K562 (cell line): ENCODE measurements around the gene GALNT18. TPM values are rescaled to one million over a fixed set of nuclear protein-coding genes. Genes with fewer than 3 reads are reported as not detected.

Experiments
- HEY1 ChIP-seq: fragments of 250-450 bp; sonication (Bioruptor Pico); IDR thresholded peaks from 2 replicates; pipeline ENCODE4 v1.5.0; 2020; ENCODE audit warnings: mild to moderate bottlenecking, moderate library complexity, borderline replicate concordance
- ILF3 ChIP-seq: fragments of 450-650 bp; IDR thresholded peaks from 2 replicates; pipeline ENCODE4 v1.6.1; 2018; ENCODE audit warnings: antibody characterized with exemption, mild to moderate bottlenecking, moderate library complexity, borderline replicate concordance
- RNF219 ChIP-seq: fragments of 250-450 bp; sonication (Bioruptor Pico); IDR thresholded peaks from 2 replicates; pipeline ENCODE4 v1.5.0; 2022; ENCODE audit warnings: mild to moderate bottlenecking
- polyA plus RNA-seq, 8 experiments: library from polyadenylated mRNA; depleted of rRNA in 4 of 8; stranded (reverse) in 5 of 8; unstranded in 3 of 8; fragments of >200 nt; fragmentation: Nextera tagmentation in 2 of 8; fragmentation: Illumina TruSeq in 1 of 8; extraction: Ambion mirVana in 2 of 8; extraction: Trizol in 1 of 8; gene quantifications; 2 replicates each; pipeline versions ENCODE4 v1.2.1 to v1.2.3, GENCODE V29; 2011 to 2014; ENCODE audit warnings: inconsistent platforms in 1 of 8, missing spikeins in 1 of 8
- total RNA-seq, 7 experiments: library from RNA; depleted of rRNA in 6 of 7; stranded (reverse); fragments of >200 nt in 6 of 7; fragmentation: Illumina TruSeq in 2 of 7; extraction: Trizol in 2 of 7; gene quantifications; 2 replicates each; pipeline versions ENCODE4 v1.2.1 to v1.2.3, GENCODE V29; 2011 to 2021; ENCODE audit warnings: low replicate concordance in 1 of 7
- TF ChIP-seq, protein P1 (sequence below), 2 experiments: fragments of 450-650 bp; IDR thresholded peaks; 2 replicates each; pipeline ENCODE4 v1.6.1; 2018; ENCODE audit warnings: mild to moderate bottlenecking in 2 of 2, low read depth in 1 of 2; ENCODE audit not compliant: partially characterized antibody in 2 of 2

The GALNT18 gene
- total and polyA plus RNA-seq, 9 of the 15 experiments (the other 6 are each of a cell fraction or from before 2014, with no cell fraction given): not detected

- TF ChIP-seq RNF219: no peak
- TF ChIP-seq, protein P1, sequence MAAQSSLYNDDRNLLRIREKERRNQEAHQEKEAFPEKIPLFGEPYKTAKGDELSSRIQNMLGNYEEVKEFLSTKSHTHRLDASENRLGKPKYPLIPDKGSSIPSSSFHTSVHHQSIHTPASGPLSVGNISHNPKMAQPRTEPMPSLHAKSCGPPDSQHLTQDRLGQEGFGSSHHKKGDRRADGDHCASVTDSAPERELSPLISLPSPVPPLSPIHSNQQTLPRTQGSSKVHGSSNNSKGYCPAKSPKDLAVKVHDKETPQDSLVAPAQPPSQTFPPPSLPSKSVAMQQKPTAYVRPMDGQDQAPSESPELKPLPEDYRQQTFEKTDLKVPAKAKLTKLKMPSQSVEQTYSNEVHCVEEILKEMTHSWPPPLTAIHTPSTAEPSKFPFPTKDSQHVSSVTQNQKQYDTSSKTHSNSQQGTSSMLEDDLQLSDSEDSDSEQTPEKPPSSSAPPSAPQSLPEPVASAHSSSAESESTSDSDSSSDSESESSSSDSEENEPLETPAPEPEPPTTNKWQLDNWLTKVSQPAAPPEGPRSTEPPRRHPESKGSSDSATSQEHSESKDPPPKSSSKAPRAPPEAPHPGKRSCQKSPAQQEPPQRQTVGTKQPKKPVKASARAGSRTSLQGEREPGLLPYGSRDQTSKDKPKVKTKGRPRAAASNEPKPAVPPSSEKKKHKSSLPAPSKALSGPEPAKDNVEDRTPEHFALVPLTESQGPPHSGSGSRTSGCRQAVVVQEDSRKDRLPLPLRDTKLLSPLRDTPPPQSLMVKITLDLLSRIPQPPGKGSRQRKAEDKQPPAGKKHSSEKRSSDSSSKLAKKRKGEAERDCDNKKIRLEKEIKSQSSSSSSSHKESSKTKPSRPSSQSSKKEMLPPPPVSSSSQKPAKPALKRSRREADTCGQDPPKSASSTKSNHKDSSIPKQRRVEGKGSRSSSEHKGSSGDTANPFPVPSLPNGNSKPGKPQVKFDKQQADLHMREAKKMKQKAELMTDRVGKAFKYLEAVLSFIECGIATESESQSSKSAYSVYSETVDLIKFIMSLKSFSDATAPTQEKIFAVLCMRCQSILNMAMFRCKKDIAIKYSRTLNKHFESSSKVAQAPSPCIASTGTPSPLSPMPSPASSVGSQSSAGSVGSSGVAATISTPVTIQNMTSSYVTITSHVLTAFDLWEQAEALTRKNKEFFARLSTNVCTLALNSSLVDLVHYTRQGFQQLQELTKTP (IDR thresholded peaks at IDR 0.05; ENCODE audit: low read depth in 1 of 2, partially characterized antibody in 2 of 2): no peak
- TF ChIP-seq ILF3: no peak
- TF ChIP-seq HEY1 (CRISPR knock-in tag): no peak
Observed at GRCh38 chr11:11244470-11245080, 377.2 kb downstream of the GALNT18 start (continued).
